Stimulated activated CD4-positive, alpha-beta T cell treated with anti-CD3 and anti-CD28 coated beads, Interleukin-2, amount 100 ng/mL, for 48 hours (primary cell): Measurements from ENCODE around the gene PTPRR.

Experiments
- DNase-seq, 2 donors: peaks; one replicate each; pipeline ENCODE4 v3.0.0-alpha.2; 2020

Gene PTPRR, protein sequence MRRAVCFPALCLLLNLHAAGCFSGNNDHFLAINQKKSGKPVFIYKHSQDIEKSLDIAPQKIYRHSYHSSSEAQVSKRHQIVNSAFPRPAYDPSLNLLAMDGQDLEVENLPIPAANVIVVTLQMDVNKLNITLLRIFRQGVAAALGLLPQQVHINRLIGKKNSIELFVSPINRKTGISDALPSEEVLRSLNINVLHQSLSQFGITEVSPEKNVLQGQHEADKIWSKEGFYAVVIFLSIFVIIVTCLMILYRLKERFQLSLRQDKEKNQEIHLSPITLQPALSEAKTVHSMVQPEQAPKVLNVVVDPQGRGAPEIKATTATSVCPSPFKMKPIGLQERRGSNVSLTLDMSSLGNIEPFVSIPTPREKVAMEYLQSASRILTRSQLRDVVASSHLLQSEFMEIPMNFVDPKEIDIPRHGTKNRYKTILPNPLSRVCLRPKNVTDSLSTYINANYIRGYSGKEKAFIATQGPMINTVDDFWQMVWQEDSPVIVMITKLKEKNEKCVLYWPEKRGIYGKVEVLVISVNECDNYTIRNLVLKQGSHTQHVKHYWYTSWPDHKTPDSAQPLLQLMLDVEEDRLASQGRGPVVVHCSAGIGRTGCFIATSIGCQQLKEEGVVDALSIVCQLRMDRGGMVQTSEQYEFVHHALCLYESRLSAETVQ

DNA sequence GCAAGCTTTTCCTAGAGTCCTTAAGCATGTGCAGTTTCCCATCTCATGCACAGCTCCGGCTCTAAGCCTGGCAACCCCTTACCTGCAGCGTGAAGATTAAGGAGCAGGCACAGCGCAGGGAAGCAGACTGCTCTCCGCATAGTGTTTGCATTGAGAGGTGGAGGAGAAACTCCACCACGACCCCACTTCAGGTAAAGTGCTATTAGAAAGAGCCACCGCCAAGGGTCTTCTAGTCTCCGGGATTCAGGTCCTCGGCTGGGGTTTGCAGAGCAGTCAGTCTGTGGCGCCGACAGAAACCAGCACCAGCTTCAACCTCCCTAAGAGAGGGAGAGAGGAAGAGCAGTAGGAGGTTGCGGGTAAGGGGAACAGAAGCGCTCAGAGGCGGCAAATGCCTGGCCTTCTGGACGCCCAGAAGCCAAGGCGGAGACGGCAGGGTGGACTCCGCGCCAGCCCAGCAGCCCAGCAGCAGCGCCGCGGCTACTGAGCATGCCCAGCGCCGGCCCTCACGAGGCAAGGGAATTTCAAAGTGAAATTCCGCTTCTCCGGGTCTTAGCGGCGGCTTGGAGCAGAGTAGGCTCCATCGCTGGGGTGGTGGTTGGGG, at the start of gene PTPRR:
Gene PTPRR, minus strand, starts transcription at position 488 of the 601 bp plus-strand sequence. Its CDS starts 348 bp downstream, at position 140.
- DNase-seq = no peak

DNA sequence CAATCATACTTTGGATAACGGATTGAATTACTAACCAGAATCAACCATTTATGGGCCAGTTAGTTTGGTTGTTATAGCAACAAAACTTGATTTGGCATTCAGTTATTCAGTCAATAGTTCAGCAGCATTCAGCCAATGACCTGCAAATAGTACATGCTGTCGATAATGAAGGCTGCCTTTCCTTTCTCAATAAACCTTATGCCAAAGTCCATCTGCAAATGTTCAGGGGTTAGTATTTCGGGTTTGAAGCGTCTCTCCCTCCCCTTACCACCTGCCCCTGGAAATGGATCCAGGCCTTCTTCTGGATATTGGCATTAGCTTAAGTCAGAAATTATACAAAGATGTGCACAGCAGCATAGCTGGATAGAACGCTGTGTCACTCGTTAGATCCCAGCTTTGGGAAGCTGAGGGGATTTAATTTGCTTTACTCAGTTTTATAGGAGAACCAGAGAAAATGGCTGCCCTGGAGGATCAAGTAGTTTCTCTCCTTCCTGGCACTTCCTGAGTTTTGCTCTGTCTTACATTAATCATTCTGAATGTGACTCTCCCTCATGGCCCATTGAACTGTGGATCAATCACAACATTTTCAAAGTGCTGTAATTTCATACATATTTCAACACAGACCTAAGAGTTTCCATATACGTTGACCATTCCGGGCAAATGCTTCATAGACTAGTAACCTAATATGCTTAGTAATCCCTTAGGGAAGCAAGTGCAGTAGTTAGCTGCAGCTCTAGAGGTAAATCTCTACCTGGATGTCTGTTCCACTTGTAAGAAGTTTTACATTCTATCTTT, 46.7 kb upstream of the PTPRR start:
- DNase-seq = no peak

DNA sequence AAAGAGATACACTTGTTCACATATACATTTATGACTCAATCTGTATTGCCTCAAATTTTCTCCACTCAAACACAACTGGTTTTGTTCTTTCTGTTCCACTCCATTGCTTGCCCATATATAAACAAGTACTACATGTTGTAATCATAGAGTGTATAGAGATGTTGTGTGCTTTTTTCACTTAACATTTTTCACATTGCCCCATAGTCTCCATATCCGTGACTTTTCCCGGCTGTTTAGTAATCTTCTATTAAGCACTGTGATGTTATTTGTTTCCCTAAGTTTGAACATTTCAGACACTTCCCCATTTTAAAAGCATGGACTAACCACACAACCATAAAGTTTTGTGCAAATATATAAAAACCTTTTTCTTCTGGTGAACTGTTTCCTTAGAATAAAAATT, 45.5 kb upstream of the PTPRR start:
- no peak for DNase-seq

DNA sequence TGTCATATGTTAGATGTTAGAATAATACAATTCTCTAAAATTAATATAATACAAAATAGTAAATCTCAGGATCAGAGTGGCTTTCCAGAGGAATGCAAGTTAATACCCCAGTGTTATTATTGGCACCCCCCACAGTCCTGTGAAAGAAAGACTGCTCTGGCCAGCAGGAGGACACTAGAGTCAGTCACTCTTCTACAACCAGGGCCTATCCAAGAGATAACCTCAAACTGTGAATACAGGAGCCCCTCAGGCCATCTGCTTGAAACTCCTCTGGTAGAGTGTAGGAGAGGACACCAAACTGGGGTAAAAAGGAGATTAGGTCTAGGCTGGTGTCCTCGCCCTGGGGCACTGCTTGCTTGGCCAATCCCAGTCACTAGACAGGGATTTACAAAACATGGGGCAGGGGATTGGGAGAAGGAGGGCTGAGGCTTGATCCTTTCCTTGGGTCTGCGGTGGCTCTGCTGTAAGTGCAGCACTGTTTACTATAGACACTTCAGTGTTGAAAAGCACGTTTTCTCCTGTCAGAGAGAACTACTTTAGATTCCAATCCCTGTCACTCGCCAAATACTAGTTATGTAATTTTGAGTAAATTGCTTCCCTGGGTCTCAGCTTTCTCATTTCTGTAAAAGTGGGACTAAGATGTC, 44.5 kb upstream of the PTPRR start:
- no peak for DNase-seq

DNA sequence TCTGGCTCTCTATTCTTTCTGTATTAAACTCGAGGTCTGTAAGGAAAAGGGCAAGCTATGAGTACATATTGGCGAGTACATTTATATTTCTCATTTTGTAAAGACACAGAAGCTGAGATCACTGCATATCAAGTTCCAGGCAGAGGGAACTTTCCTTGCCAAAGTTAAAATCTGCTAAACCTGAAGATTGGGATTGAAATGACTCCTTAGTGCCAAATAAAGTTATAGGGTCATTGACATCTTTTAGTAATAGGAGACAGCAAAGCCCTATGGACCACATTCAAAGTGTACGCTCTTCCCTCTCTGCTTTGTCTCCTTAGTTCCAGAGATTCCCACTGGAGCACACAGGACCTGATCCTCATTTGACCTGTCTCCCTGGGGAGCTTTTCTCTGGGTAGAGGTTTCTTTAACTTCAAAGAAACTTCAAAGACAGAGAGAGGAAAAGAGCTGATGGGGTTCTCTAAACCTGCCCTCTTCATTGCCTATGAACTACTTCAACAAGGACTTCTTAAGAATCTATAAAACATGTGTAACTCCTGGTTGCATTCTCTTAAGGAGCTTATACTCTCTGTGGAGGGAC, 42.6 kb upstream of the PTPRR start:
- DNase-seq = no peak

DNA sequence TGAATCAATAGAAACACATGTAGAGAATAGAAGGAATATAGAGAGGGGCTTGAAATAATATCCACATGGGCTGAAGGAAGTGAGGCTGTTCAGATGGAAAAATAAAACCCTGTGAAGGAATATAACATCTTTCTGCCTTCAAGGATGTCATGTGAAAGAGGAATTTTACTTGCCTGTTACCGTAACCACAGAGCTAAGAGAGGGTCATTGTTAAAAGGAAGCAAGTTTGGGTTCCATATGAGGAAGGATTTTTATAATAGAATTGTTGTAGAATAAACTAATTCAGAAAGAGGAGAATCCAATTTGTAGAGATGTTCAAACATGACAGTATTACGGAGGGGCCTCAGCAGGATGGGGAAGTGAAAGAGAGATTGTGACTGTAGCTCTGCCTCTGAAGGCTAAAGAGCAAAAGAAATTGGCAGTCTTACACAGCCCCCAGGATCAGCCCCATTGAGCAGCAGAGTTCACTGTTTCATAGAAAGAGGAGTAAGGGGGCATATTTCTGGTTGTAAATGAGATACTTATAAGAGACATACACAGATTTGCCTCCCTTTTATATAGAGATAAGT, 41.8 kb upstream of the PTPRR start:
- no peak for DNase-seq

DNA sequence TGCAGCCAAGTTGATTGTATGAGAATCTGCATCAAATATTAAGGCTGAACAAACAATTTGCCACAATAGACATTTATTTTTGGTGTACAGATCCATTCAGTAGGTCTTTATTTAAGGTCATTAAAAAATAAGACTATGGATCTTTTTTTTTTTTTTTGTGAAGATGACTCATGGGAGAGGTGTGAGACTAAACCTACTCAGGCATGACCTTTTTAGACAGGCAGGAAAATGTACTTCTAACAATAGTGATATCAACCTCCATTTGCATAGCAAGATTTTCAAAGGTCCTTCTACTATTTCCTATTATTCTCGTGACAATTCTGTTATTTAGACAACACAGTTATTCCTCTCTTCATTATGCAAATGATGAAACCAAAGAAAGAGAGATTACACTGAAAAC, 39.9 kb upstream of the PTPRR start:
- no peak for DNase-seq

DNA sequence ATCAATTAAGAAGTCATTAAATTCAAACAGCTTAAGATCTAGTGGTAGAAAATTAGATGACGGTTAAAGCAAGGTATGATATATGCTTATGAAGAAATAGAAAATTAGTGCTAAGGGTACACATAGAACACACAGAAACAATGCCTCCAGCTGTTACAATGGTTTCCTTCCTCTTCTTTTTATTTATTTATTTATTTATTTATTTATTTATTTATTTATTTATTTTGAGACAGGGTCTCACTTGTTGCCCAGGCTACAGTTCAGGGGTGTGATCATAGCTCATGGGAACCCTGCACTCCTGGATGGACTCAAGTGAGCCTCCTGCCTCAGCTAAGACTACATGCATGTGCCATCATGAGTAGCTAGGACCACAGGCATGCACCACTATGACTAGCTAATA, 34.9 kb upstream of the PTPRR start:
- no peak for DNase-seq

DNA sequence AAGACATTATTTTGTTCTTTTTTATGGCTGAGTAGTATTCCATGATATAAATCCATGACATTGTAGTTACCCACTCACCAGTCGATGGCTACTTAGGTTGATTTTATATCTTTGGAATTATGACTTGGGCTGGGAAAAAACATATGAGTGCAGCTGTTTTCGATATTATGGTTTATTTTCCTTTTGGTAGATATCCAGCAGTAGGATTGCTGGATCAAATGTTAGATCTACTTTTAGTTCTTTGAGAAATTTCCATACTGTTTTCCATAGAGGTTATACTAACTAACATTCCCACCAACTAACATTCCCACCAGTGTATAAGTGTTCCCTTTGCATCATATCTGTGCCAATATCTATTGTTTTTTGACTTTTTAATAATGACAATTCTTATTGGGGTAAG, 29.9 kb upstream of the PTPRR start:
- no peak for DNase-seq

DNA sequence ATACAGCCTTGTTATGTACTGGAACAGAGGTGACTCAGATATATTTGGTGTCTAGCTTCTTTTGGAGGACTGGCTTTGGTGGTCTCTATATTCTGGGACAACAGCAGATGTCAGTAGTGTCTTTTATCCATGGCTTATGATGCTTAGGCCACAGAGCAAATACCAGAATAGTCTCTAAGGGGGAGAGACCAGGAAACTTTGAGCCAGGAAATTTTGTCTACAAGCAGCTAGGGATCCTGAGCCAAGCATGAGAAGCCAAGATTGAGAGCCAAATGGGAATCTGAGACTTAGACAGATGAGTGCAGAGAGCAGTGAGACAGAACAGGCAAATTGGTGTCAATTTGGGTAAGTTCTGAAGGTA, 28.4 kb upstream of the PTPRR start:
- no peak for DNase-seq

DNA sequence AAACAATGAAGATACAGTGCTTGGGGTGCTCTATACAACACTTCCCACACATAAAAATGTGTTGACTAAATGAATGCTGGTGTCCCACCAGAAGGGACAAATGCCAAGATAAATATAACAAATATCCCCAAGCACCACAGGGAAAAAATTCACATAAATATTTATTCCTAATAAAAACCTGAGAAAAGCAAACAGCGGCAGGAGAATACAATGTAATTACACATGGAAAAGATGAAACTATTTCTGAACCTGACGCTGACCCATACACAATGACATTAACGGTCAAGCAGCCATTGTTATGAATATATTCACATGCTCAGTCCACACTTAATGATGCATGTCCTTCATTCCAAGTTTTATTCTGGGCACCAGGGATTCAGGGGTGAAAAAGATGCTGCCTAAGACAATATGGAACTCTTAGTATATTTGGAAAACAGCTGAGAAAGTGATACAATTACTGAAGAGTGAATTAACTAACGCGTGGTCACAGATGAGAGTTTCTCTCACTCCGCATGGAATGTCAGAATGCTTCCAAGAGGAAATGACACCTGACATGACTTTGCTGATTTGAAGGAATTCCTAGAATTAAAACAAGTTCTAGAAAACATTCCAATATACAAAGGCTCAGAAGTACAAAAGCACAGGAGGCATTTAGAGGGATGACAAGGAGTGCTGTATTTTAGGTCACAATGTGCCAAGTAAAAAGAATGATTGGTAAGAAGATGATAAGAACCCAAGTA, 27.9 kb upstream of the PTPRR start:
- no peak for DNase-seq

DNA sequence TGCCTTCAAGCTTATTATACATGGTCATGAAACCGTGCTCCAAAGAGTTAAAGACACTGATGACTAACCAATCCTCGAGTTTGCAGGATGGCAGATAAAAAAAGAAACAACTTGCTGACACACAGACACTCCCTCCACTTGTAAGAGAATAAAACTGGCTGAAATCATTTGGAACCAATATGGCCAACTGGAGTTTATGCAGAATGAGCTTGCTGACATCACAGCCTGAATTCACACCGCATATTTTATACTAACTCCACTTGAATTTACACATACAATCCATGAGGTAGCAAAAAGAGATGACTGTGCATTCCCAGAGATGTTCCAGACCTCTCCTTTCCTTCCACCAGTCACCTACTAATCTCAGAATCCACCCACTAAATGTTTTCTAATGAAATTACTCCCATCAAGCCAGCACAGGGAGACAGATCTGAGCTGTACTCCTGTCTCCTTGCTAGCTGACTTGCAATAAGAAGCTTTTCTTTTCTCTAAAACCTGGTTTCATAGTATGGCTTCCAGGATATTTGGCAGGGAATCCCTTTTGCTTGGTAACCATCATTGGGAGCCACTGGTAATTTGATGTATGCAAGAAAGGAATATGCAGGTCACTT, 15.8 kb upstream of the PTPRR start:
- DNase-seq = no peak

DNA sequence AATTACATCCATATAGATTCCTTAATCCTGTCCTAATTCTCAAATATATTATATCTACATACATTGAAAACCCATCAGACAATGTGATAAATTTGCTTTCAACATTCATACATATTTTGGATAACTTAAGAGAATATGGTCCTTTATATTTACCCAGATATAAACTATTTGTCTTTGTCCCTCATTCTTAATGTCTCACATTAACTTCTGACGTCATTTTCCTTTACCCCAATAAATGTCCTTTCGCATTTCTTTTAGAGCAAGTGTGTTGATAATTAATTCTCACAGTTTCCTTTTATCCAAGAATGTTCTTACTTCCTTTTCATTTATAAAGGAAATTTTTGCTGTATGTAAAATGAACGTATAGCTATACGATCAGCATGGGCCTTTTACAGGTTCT, 12.6 kb upstream of the PTPRR start:
- no peak for DNase-seq

DNA sequence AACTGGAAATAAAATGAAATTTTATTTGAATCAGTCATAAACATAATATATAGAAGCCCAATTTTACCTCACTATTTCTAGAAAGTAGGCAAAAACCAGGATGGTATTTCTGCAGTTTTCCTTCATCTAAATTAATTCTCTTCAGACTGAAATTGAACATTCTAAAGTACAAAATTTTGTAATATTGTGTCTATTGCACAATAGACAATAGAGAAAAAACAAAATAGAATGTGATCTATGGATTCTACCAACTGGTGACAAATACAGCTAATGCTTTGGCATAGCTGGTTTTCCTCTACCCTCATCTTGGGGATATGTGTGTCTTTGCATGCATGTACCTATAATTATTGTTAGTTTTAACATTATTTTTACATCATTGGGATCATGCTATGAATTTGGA, 8.5 kb upstream of the PTPRR start:
- DNase-seq = no peak

DNA sequence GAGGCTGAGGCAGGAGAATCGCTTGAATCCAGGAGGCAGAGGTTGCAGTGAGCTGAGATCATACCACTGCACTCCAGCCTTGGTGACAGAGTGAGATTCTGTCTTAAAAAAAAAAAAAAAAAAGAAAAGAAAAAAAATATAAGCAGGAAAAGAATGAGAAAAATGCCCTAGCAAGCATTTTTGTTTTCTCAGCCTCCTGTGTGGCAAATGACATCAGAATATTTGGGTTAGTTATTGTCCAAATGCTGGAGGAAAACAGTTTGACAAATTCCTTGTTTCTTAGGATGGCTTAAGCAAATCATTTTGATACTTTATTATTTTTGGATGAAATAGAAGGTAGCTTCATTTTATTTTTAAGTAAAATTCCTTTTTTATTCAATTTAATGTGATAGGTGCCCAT, 7.5 kb upstream of the PTPRR start:
- no peak for DNase-seq

DNA sequence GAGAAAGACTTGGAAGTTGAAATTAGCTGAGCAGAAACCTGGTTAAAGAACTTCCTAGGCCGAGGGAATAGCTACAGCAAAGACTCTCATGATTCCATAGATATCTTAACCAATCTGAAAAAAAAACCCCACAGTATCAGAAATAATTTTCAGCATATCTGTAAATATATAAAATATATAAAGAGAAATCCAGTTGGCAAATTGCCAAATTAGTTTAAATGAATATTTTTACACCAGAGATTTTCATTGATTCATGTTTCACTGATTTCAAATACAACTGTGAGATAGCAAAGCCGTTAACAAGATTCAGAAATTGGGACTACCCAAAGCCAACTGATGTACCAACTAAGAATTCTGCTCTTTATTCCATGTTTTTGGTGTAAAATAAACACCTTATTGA, 6.8 kb upstream of the PTPRR start:
- no peak for DNase-seq

DNA sequence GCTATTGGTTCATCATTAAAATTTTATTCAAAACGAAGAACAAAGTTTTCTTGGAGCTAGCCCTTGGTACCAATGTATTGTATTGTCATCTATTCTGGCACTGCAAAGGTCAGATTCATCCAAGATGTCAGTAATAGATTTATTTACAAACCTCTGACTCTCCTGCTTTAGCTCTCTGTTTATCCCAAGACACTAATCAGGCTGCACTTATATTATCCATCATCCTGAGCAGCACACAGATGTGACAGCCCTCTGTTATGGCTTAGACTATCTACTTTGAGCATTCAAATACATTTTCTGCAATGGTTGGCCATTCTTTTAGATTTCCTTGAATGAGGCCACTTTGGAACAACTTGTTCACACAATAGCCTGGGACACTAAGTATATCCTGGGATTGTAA, 5.0 kb upstream of the PTPRR start:
- no peak for DNase-seq

DNA sequence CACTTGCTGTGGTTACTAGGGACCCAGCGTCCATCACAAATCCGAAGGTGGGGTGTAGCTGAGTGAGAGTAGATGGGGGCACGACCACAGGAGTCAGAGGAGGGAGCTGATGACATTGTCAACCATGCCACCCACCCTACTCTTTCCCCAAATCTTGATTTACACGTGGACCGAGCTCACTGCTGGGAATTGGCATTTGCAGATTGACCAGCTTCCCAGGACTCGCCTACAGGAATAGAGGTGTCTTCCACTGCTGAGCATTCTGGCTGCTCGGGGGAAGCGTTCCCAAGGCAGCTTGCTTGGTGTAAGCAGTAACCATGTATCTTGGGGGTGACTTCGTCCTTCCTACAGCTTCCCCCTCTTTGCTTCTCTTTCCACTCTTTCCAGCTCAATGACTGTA, 353 bp upstream of the PTPRR start:
- no peak for DNase-seq

DNA sequence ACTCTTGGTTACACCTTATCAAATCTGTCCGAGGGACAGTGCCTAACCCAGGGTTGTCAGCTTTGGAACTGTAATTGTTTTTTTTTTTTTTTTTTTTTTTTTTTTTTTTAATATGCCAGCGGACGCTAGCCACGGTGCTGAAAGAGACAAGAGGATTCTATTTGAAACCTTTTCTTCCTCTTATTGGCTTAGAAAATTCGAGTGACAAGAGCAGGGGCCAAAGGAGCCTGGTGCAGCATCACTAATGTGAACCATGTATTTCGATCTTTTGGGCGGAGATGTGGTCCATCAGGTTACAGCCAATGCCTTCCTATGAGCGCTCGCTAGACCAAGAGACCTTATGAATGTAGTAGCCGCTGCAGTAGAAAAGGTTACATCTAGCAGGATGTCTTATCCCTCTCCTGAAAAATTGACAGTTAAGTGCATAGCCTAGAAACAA, 922 bp downstream of the PTPRR start:
- no peak for DNase-seq

DNA sequence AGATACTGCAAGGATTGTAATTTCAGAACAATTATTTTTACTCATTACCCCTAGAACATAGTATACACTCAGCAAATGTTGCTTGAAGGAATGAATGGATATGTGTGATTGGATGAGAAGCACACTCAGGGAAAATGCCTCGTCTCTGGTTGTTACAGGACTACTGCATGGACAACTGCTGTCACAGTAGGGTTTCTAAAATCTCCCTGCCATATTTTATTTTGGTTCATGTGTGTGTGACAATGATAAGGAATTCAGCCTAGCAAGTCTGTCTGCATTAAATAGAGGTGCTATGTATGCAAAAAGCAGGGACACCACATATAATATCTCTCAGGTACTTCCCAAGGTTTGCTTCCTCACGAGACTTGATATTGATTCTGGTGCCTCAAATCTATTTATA, 1.4 kb downstream of the PTPRR start:
- DNase-seq = no peak

DNA sequence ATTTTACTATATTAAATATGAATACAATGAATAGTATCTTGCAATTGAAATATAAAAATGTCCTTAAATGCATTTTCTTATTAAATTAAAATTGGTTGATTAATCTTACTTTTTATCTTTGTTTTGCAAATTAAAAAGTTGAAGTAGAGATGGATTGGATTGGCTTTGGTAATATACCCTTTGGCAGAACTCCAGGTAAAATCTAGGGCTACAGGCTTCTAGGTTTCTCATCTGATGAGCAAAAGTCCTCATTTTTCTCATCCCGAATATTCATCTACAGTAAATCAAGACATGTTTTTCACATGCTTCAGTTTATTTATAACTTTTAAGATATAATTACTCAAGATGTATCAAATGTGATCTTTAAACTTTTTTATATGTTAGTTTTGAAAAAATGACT, 2.2 kb downstream of the PTPRR start:
- DNase-seq = no peak
